Measurements from ENCODE around the gene NFKBIB. TPM values are rescaled to one million over a fixed set of nuclear protein-coding genes. Genes with fewer than 3 reads are reported as not detected.

Gene NFKBIB
- total RNA-seq, 1 experiment from 2014 or later: 43.7 TPM

DNA sequence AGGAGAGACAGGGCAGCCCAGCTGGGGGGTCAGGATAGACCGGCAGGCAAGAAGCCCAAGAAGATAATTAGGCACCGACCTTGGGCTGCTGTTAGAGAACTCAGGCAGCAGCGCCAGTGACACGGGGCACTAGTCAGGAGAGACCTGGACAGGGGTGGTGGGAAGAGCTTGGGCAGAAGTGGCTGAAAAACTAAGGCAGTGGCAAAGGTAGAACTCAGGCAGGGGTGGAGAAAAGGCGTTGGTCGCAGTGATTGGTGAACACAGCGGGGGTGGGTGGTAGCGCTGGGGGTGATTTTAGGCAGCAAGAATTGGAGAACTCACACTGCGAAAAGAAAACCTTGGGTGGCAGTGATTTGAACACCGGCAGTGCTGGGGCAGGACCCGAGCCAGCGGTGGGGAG, 7.9 kb downstream of the NFKBIB start:
- intact Hi-C loops (cut with micrococcal nuclease): no loop called here
- no peaks in the 10 kb centered on the region for H3K9me3 ChIP-seq (ENCODE audit: low read length)
- H3K27me3 ChIP-seq (ENCODE audit: low read length): no peaks in the 10 kb centered on the region
- DNase-seq (no peak), ATAC-seq (no peak)
- no peak overlapping the region for H3K9ac ChIP-seq (ENCODE audit: low read length)
- BruUV-seq (replicated peaks): no TSS peak
- H3F3A ChIP-seq (ENCODE audit: low read length, unreplicated experiment): no peaks in the 10 kb centered on the region
- TF ChIP-seq EZH2 (IDR thresholded peaks at IDR 0.05; ENCODE audit: low read length, unreplicated experiment) (no peak), EZH2phosphoT487 (IDR thresholded peaks at IDR 0.05; ENCODE audit: borderline replicate concordance, low read length) (no peak), CTCF (conservative IDR thresholded peaks at IDR 0.05; ENCODE audit: low read depth, low read length) (no peak)
- H3K9me2 ChIP-seq (replicated peaks; ENCODE audit: low read length): no peaks in the 10 kb centered on the region
- H3K36me3 ChIP-seq (ENCODE audit: low read depth, low read length): no peaks in the 10 kb centered on the region
- H3K4me1 ChIP-seq (ENCODE audit: insufficient read depth, low read length): no peaks in the 10 kb centered on the region
- H2AFZ ChIP-seq (ENCODE audit: low read length): no peak overlapping the region
- H3K4me3 ChIP-seq (ENCODE audit: low read length): no peak overlapping the region
- POLR2A ChIA-PET (ENCODE audit: unreplicated experiment): no interaction called here
- H3K27ac ChIP-seq (ENCODE audit: low read length): no peak overlapping the region
- H4K20me1 ChIP-seq (ENCODE audit: low read length): no peaks in the 10 kb centered on the region
- no peaks in the 10 kb centered on the region for H3K79me2 ChIP-seq (ENCODE audit: low read length)
- H3K4me2 ChIP-seq (ENCODE audit: low read length): no peak overlapping the region
- CTCF ChIA-PET: no interaction called here

DNA sequence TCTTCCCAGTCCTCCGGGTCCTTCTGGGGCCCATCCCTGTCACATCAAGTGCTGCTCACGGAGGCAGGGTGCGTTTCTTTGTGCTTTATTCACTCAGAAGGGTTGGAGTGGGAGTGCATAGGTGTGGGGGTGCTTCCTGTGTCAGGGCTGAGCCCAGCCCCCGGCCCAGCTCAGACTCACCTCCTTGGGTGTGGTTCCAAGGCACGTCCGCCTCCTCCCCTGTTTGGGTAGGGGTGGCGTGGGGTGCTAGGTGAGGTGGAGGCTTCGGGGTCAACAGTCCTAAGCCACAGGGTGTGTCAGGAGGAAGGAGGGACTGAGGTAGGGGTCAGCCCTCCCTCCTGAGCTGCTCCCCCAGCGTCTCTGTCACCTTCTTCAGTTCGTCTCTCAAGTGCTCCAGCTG, 9.1 kb downstream of the NFKBIB start:
- Histone ChIP-seq H3K9me3 (ENCODE audit: low read length) (no peaks in the 10 kb centered on the region), H3F3A (ENCODE audit: low read length, unreplicated experiment) (no peaks in the 10 kb centered on the region), H2AFZ (ENCODE audit: low read length) (no peak overlapping the region), H3K27ac (ENCODE audit: low read length) (no peak overlapping the region), H3K36me3 (ENCODE audit: low read depth, low read length) (no peaks in the 10 kb centered on the region), H3K79me2 (ENCODE audit: low read length) (no peaks in the 10 kb centered on the region), H3K9ac (ENCODE audit: low read length) (no peak overlapping the region), H4K20me1 (ENCODE audit: low read length) (no peaks in the 10 kb centered on the region), H3K4me2 (ENCODE audit: low read length) (no peak overlapping the region), H3K4me1 (ENCODE audit: insufficient read depth, low read length) (no peaks in the 10 kb centered on the region), H3K9me2 (replicated peaks; ENCODE audit: low read length) (no peaks in the 10 kb centered on the region), H3K27me3 (ENCODE audit: low read length) (no peaks in the 10 kb centered on the region), H3K4me3 (ENCODE audit: low read length) (no peak overlapping the region)
- intact Hi-C loops (cut with micrococcal nuclease): no loop called here
- BruUV-seq (replicated peaks): no TSS peak
- no peak for DNase-seq
- TF ChIP-seq CTCF (conservative IDR thresholded peaks at IDR 0.05; ENCODE audit: low read depth, low read length) (no peak), EZH2 (IDR thresholded peaks at IDR 0.05; ENCODE audit: low read length, unreplicated experiment) (no peak), EZH2phosphoT487 (IDR thresholded peaks at IDR 0.05; ENCODE audit: borderline replicate concordance, low read length) (no peak)
- ChIA-PET POLR2A (ENCODE audit: unreplicated experiment) (no interaction called here), CTCF (interaction anchor here (0.6 kb wide), 1 partner anchor 21 kb away, joined by 4 read pairs; no protein-coding TSS in a partner anchor)
- no peak for ATAC-seq

GRCh38 chr19:38910488-38910887, 10.7 kb downstream of the NFKBIB start:
- no peak for TF ChIP-seq CTCF (conservative IDR thresholded peaks at IDR 0.05; ENCODE audit: low read depth, low read length)

More at GRCh38 chr19:38910488-38910887, 10.7 kb downstream of the NFKBIB start:
- ChIA-PET POLR2A (ENCODE audit: unreplicated experiment) (no interaction called here), CTCF (no interaction called here)
- Histone ChIP-seq H3K79me2 (ENCODE audit: low read length) (no peaks in the 10 kb centered on the region), H3K36me3 (ENCODE audit: low read depth, low read length) (no peaks in the 10 kb centered on the region), H3K9ac (ENCODE audit: low read length) (no peak overlapping the region), H2AFZ (ENCODE audit: low read length) (no peak overlapping the region), H3K4me2 (ENCODE audit: low read length) (no peak overlapping the region), H3K27ac (ENCODE audit: low read length) (no peak overlapping the region), H3K9me2 (replicated peaks; ENCODE audit: low read length) (no peaks in the 10 kb centered on the region), H3K27me3 (ENCODE audit: low read length) (no peaks in the 10 kb centered on the region), H3K9me3 (ENCODE audit: low read length) (no peaks in the 10 kb centered on the region), H3K4me3 (ENCODE audit: low read length) (no peak overlapping the region), H3K4me1 (ENCODE audit: insufficient read depth, low read length) (no peaks in the 10 kb centered on the region), H3F3A (ENCODE audit: low read length, unreplicated experiment) (no peaks in the 10 kb centered on the region), H4K20me1 (ENCODE audit: low read length) (no peaks in the 10 kb centered on the region)
- intact Hi-C loops (cut with micrococcal nuclease): no loop called here
- ATAC-seq: no peak
- no TSS peak for BruUV-seq (replicated peaks)
- no peak for DNase-seq

All from PC-3 (cell line).